ENCODE measurements around the gene SPDEF.

SPDEF gene

DNA sequence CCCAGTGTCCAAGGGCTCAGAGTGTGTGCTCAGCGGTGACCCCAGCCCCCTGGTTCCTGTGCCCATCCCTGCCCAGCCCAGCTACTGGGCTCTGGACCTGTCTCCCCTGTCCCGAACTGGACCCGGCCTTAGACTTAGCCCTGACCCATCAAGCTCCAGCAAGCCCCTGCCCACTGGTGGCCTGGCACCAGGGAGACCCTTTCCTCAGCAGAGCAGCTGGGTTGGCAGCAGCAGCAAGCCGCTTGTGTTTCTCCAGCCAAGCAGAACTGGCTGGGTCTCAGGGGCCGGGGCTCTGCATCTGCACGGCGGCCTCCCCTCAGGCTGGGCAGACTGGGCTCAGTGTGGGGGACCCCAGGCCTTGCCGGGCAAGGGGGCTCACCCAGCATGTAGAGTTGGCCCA, 801 bp downstream of the SPDEF start:
- H3K4me3 ChIP-seq, result no peak overlapping the region
- H3K27ac ChIP-seq, result no peak overlapping the region
- TF ChIP-seq FOXP2 (optimal IDR thresholded peaks at IDR 0.05; ENCODE audit: control extremely low read depth, extremely low read length, insufficient read depth) (no peak), EZH2 (IDR thresholded peaks at IDR 0.05) (no peak), POLR2AphosphoS5 (IDR thresholded peaks at IDR 0.05; ENCODE audit: borderline replicate concordance, low read depth, low read length) (no peak)
- no peak for DNase-seq (ENCODE audit: low read depth, low spot score)
- no peaks in the 10 kb centered on the region for H3K9me3 ChIP-seq (ENCODE audit: low read depth, low read length)
- no peak overlapping the region for H3K9ac ChIP-seq (ENCODE audit: insufficient read length)
- no peaks in the 10 kb centered on the region for H3K36me3 ChIP-seq (ENCODE audit: insufficient read depth, low read length)

DNA sequence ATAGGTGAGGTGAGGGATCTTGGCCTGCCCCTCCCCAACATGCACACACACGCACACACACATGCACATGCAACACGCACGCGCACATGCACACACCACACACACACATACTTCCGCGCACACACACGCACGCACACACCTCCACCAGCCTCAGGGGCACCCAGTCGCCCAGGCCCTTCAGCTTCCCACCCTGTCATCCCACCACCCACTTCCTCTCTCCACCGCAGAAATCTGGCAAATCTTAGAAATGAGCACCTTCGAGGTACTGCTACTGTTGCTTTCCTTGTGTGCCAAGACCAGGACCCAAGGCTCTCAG, 1.2 kb downstream of the SPDEF start:
- Histone ChIP-seq H3K4me3 (no peak overlapping the region), H3K27ac (no peak overlapping the region), H3K9ac (ENCODE audit: insufficient read length) (no peak overlapping the region), H3K36me3 (ENCODE audit: insufficient read depth, low read length) (no peaks in the 10 kb centered on the region), H3K9me3 (ENCODE audit: low read depth, low read length) (no peaks in the 10 kb centered on the region)
- no peak for DNase-seq (ENCODE audit: low read depth, low spot score)
- TF ChIP-seq POLR2AphosphoS5 (IDR thresholded peaks at IDR 0.05; ENCODE audit: borderline replicate concordance, low read depth, low read length), result no peak
- TF ChIP-seq FOXP2 (optimal IDR thresholded peaks at IDR 0.05; ENCODE audit: control extremely low read depth, extremely low read length, insufficient read depth), result no peak
- TF ChIP-seq EZH2 (IDR thresholded peaks at IDR 0.05), result no peak

DNA sequence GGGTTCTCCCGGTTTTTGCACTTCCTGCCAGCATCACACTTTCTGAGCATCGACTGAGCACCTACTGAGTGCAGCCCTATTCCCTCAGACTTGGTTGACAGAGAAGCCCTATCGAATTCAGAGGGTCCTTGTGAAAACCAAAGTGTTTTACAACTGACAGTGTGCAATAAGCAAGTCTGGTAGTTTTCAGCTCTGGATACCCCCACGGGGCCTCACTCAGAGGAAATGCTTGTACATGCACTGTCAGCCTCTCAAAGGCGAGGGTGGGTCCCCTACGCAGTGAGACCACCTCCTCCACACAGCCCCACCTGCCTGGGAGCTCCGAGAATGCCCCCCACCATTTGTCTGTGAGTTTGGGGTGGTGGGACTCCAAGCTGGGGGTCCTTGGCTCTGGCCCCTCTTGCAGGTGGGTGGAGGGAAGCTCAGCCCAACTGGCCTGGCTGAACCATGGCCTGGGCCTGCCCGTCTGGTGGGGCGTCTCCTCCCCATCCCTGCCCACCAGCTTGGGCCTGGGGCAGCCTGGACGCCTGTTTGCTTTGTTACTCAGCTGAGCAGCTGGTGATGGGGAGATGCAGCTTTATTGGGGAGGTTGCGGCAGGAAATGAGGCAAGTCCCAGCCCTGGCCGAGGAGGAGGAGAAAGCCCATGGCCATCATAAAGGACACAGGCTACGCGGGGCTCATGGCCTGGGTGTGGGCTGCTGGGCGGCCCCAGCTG, 1.7 kb downstream of the SPDEF start:
- TF ChIP-seq EZH2 (IDR thresholded peaks at IDR 0.05) (no peak), FOXP2 (optimal IDR thresholded peaks at IDR 0.05; ENCODE audit: control extremely low read depth, extremely low read length, insufficient read depth) (no peak), POLR2AphosphoS5 (IDR thresholded peaks at IDR 0.05; ENCODE audit: borderline replicate concordance, low read depth, low read length) (no peak)
- no peaks in the 10 kb centered on the region for H3K9me3 ChIP-seq (ENCODE audit: low read depth, low read length)
- H3K27ac ChIP-seq, result no peak overlapping the region
- no peaks in the 10 kb centered on the region for H3K36me3 ChIP-seq (ENCODE audit: insufficient read depth, low read length)
- no peak overlapping the region for H3K9ac ChIP-seq (ENCODE audit: insufficient read length)
- H3K4me3 ChIP-seq, result no peak overlapping the region
- DNase-seq (ENCODE audit: low read depth, low spot score), result no peak

DNA sequence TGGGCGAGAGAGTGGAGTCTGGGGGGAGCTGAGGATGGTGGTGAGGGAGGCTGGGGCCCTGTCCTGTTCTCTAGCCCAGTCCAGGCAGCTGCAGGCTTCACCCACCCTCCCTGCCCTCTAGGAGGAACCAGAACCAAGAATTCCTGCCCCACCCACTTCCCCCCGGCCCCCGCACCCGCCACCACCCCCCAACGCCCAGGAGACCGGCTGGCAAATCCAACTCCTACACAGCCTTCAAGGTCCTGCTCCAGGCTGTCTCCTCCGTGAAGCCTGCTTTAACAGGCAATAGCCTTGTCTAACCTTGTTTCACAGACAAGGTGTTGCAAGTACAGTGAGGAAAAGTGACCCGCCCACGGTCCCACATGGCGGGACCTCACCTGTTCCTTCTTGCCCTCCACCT, 2.4 kb downstream of the SPDEF start:
- no peak for DNase-seq (ENCODE audit: low read depth, low spot score)
- no peaks in the 10 kb centered on the region for H3K9me3 ChIP-seq (ENCODE audit: low read depth, low read length)
- H3K36me3 ChIP-seq (ENCODE audit: insufficient read depth, low read length), result no peaks in the 10 kb centered on the region
- no peak overlapping the region for H3K27ac ChIP-seq
- no peak for TF ChIP-seq POLR2AphosphoS5 (IDR thresholded peaks at IDR 0.05; ENCODE audit: borderline replicate concordance, low read depth, low read length)
- no peak for TF ChIP-seq FOXP2 (optimal IDR thresholded peaks at IDR 0.05; ENCODE audit: control extremely low read depth, extremely low read length, insufficient read depth)
- TF ChIP-seq EZH2 (IDR thresholded peaks at IDR 0.05), result no peak
- H3K9ac ChIP-seq (ENCODE audit: insufficient read length), result no peak overlapping the region
- no peak overlapping the region for H3K4me3 ChIP-seq

DNA sequence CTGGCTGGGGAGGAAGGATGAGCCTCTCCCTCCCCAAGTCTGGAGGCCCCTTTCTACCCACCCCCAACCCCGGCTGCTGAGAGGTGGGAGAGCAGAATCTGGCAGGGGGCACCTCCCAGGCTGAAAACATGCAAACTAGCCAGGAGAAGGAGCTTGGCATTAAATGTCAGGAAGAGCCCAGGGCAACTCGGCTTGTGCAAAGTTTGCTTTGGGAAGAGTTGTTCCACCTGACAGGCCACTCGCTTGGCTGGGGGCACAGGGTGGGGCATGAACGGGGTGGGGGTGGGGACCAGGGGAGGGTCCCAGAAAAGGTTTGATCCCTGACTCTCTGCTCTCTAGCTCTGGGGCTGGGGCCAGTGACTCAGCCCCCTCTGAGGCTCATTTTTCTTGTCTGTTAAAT, 3.0 kb downstream of the SPDEF start:
- H3K4me3 ChIP-seq, result no peak overlapping the region
- no peaks in the 10 kb centered on the region for H3K36me3 ChIP-seq (ENCODE audit: insufficient read depth, low read length)
- DNase-seq (ENCODE audit: low read depth, low spot score), result no peak
- no peak overlapping the region for H3K27ac ChIP-seq
- H3K9ac ChIP-seq (ENCODE audit: insufficient read length), result no peak overlapping the region
- TF ChIP-seq FOXP2 (optimal IDR thresholded peaks at IDR 0.05; ENCODE audit: control extremely low read depth, extremely low read length, insufficient read depth), result no peak
- no peak for TF ChIP-seq EZH2 (IDR thresholded peaks at IDR 0.05)
- no peak for TF ChIP-seq POLR2AphosphoS5 (IDR thresholded peaks at IDR 0.05; ENCODE audit: borderline replicate concordance, low read depth, low read length)
- H3K9me3 ChIP-seq (ENCODE audit: low read depth, low read length), result no peaks in the 10 kb centered on the region

DNA sequence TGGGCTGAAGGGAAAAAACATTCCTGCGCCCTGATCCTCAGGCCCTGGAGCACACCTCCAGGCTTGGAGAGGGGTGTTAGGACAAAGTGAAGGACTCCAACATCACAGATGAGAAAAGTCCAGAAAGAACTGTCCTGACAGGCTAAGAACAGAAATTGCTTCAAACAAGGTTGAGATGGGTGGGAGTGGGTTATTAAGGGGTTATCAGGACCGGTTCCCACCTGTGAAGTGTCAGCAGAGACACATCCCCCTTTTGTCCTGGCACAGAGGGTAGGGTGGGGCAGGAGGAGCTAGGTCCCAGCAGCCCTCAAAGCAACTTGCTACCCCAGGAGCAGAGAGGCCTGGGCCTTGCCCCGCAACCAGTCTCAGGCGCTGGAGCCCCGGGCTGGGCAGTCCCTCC, 3.5 kb downstream of the SPDEF start:
- Histone ChIP-seq H3K27ac (no peak overlapping the region), H3K36me3 (ENCODE audit: insufficient read depth, low read length) (no peaks in the 10 kb centered on the region), H3K4me3 (no peak overlapping the region), H3K9me3 (ENCODE audit: low read depth, low read length) (no peaks in the 10 kb centered on the region), H3K9ac (ENCODE audit: insufficient read length) (no peak overlapping the region)
- TF ChIP-seq EZH2 (IDR thresholded peaks at IDR 0.05) (no peak), POLR2AphosphoS5 (IDR thresholded peaks at IDR 0.05; ENCODE audit: borderline replicate concordance, low read depth, low read length) (no peak), FOXP2 (optimal IDR thresholded peaks at IDR 0.05; ENCODE audit: control extremely low read depth, extremely low read length, insufficient read depth) (no peak)
- no peak for DNase-seq (ENCODE audit: low read depth, low spot score)

DNA sequence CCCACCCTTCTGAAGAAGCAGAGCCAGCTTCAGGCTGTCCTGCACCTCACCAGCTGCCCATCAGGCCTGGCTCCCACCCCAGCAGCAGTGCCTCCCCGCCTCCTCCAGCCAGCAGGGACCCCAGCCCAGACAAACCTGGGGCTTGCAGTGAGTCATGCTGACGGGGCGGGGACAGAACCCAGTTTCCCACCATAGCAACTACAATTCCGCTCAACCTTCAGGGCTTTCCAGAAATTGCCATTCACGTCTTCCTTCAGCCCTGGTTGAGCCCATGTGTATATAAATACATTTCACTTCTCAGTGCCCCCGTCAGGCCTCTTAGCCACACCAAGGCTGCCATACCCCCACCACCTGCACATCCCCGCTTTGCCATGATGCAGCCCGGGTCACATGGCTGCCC, 4.4 kb downstream of the SPDEF start:
- Histone ChIP-seq H3K9me3 (ENCODE audit: low read depth, low read length) (no peaks in the 10 kb centered on the region), H3K27ac (no peak overlapping the region)
- TF ChIP-seq FOXP2 (optimal IDR thresholded peaks at IDR 0.05; ENCODE audit: control extremely low read depth, extremely low read length, insufficient read depth) (no peak), EZH2 (IDR thresholded peaks at IDR 0.05) (no peak), POLR2AphosphoS5 (IDR thresholded peaks at IDR 0.05; ENCODE audit: borderline replicate concordance, low read depth, low read length) (no peak)

DNA sequence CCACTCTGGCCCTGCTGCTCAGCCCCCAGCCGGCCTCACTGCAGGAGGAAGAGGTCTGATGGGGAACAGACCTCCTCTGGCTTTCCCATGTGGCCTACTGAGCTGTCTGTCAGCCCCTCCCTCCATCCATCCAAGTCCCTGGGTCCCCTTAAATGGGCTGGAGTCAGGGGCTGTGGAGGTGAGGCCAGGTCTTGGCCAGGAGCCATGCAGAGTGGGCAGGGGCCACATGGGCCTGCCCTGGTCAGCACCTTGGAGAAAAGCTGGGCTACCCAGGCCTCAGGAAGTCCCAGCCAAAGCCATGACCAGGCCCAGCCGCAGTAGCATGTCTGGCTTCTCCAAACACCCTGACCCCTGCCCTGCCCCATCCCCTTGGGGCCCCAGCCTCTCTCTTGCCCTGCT, 6.3 kb downstream of the SPDEF start:
- Histone ChIP-seq H3K36me3 (ENCODE audit: insufficient read depth, low read length) (no peaks in the 10 kb centered on the region), H3K4me3 (no peak overlapping the region), H3K9ac (ENCODE audit: insufficient read length) (no peak overlapping the region), H3K27ac (no peak overlapping the region), H3K9me3 (ENCODE audit: low read depth, low read length) (no peaks in the 10 kb centered on the region)
- DNase-seq (ENCODE audit: low read depth, low spot score), result no peak
- no peak for TF ChIP-seq POLR2AphosphoS5 (IDR thresholded peaks at IDR 0.05; ENCODE audit: borderline replicate concordance, low read depth, low read length)
- no peak for TF ChIP-seq FOXP2 (optimal IDR thresholded peaks at IDR 0.05; ENCODE audit: control extremely low read depth, extremely low read length, insufficient read depth)
- no peak for TF ChIP-seq EZH2 (IDR thresholded peaks at IDR 0.05)

More for the DNA sequence above, 4.4 kb downstream of the SPDEF start:
- DNase-seq (ENCODE audit: low read depth, low spot score), result no peak
- Histone ChIP-seq H3K36me3 (ENCODE audit: insufficient read depth, low read length) (no peaks in the 10 kb centered on the region), H3K9ac (ENCODE audit: insufficient read length) (no peak overlapping the region), H3K4me3 (no peak overlapping the region)
